NCI-H524 treated with DMSO at 0.1 percent for 48 hours (cell line): ENCODE measurements around the gene TMEM87A.
"Not testable (repeated sequence)": the region's sequence is repeated elsewhere in the genome, so short reads cannot be mapped to it uniquely, and the experiment has no call there.

Source experiments
- DNase-seq: peaks from one replicate; lab custom pipeline; 2025; lab: John Stamatoyannopoulos, UW

Gene TMEM87A

GRCh38 chr15:42272939-42273899 lies at the start of gene TMEM87A, which contains the start of gene GANC:
Gene TMEM87A, minus strand, starts transcription at chr15:42273433. Its CDS starts 35 bp downstream, at chr15:42273398.
Gene GANC, plus strand, starts transcription at chr15:42273201. Its CDS starts 1,281 bp downstream, at chr15:42274482.
- peak; percentile 92 for DNase-seq

DNA sequence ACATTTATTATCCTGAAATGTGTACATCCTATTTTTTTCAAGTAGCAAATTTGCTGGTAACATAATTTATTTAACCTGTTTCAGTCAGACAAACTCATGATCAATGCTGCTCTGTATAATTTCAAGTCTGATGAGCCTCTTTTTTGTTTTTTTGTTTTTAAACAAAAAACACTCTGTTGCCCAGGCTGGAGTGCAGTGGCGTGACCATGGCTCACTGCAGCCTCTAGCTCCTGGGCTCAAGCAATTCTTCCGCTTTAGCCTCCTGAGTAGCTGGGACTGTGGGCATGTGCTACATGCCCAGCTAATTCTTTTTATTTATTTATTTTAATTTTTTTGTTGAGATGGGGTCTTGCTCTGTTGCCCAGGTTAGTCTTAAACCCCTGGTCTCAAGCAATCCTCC lies 46.0 kb upstream of the TMEM87A start:
- DNase-seq, result no peak

- DNase-seq, result not testable (repeated sequence)
Measured at GRCh38 chr15:42316282-42316805, 43.1 kb upstream of the TMEM87A start.

DNA sequence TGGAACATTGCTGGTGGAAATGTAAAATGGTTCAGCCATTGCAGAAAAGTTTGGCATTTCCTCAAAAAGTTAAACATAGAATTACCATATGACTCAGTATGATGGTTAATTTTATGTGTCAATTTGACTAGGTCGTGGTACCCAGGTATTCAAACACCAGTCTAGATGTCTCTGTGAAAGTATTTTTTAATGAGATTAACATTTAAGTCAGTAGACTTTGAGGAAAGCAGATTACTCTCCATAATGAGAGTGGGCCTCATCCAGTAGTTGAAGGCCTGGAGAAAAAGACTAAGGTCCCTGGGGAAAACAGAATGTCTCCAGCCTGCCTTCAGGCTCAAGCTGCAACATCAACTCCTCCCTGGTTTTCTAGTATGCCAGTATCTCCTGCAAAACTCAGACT lies 42.3 kb upstream of the TMEM87A start:
- no peak for DNase-seq

GRCh38 chr15:42314818-42315217 lies 41.6 kb upstream of the TMEM87A start:
- DNase-seq, result no peak

GRCh38 chr15:42313463-42313862 lies 40.2 kb upstream of the TMEM87A start:
- DNase-seq, result no peak

DNA sequence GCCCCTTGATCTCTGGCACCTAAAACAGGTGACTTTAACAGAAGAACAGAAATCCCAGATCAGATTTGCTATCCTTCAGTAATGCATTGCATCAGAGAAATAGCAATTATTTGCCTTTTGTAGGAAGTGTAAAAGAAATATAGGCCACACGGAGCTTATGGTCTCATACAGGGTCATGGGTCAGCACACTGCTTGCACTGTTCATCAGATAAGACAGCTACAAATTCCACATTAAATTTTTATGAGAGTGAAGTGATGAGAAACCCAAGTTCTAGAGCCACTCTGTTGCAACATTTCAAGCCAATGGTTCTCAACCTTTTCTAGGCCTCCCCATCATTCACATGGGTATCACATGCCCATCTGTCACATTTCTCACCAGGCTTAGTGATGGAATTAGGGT lies 33.4 kb upstream of the TMEM87A start:
- no peak for DNase-seq

DNA sequence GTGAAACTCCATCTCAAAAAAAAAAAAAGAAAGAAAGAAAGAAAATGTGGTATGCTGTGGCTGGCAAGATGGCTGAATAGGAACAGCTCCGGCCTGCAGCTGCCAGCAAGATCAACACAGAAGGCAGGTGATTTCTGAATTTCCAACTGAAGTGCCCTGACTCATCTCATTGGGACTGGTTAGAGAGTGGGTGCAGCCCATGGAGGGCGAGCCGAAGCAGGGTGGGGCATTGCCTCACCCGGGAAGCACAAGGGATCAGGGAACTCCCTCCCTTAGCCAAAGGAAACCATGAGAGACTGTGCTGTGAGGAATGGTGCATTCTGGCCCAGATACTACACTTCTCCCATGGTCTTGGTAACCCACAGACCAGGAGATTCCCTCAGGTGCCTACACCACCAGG lies 27.8 kb upstream of the TMEM87A start:
- DNase-seq, result not testable (repeated sequence)

DNA sequence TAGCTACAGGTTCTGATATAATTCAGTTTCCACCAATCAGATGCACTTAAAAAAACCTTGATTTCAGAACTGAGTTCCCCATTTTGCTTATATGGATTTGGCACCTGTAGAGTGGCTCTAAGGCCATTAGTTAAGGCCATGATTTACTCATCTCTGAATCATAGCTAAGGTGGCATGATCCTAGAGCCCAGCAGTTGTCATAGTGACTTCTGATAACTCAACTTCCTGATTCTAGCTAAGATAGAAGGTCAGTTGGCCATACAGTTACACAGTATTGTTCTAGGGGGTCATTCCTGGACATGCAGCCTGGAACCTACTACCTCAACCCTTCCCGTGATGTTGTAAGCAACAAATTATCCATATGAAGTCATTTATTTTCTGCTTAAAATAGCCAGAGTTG lies 15.9 kb upstream of the TMEM87A start:
- no peak for DNase-seq

- no peak for DNase-seq
Measured at GRCh38 chr15:42287931-42288330, 14.7 kb upstream of the TMEM87A start.

DNA sequence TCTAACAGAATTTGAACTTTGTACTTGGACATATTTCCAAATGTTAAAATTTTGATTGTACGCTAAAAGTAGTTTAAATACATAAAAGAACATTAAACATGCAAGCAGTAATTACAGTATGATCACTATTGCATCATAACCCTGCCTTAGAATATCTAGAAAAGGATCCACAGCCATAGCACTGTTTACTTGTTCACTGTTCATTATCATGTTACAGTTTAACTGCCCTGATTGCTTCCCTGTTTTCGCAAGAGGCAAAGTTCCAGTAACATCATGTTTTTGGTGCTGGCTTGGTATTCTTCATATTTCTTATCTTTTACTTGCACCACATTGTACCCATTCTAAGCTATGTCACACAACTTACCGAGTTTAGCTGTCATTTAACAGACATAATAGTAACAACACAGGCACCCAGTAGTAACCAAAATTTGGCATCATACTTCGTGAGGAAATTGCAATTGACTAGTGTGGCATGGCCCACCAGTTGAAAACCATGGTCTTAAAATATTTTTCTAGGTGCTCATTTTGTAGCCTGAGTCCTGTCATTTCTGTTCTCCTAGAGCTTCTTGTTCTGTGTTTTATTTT lies 13.3 kb upstream of the TMEM87A start:
- no peak for DNase-seq

DNA sequence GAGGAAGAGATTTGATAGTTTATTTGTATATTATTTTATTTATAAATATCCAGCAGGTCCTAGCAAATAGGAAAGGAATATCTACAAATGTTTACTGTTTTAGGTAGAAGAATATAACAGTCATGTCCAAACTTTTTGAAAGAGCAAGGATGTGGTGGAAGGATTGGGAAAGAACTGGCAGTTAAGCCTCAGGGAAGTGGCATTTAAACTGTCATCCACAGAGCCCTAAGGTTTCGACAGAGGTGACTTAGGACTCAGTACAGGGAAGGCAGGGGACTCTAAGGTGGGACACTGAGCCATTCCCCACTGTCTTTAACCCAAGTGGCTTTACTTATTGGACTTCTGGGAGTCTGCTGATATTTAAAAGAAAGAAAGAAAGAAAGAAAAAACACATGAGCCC lies 11.8 kb upstream of the TMEM87A start:
- DNase-seq, result no peak

DNA sequence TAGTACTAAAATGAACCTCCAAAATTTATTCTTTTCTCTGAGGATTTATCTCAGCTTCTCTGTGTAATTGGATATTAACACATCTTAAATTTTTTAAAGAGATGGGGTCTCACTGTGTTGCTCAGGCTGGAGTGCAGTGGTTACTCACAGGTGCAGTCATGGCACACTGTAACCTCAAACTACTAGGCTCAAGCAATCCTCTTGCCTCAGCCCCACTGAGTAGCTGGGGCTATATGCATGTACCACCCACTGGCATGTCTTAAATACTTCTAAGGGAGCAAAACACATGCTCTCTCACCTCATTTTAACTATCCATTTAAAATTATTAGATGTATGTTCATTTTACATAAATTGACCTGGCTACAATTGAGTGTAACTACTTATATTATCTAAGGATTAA lies 11.3 kb upstream of the TMEM87A start:
- DNase-seq, result no peak

- DNase-seq, result no peak
Measured at GRCh38 chr15:42283671-42284070, 10.4 kb upstream of the TMEM87A start.

GRCh38 chr15:42282926-42283325 lies 9.7 kb upstream of the TMEM87A start:
- no peak for DNase-seq

DNA sequence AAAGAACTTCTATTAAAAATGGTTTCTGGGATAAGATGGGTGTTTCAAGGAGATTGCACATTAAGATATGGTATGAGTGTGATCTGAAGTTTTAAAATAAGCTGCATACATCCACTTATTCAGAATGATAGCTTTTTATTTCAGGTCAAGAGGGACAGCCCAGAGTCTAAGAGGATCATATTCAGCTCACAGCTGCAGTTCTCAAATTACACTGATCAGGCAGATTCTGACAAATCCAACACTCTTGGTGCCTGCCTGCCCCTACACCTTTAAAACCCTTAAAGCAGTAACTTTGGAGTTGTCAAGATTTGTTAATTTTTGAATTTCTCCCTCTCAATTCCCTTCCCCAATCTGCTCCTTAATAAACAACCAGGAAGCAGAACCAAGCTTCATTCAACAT lies 9.1 kb upstream of the TMEM87A start:
- DNase-seq, result no peak

GRCh38 chr15:42279234-42279723 lies 6.0 kb upstream of the TMEM87A start:
- DNase-seq, result no peak

DNA sequence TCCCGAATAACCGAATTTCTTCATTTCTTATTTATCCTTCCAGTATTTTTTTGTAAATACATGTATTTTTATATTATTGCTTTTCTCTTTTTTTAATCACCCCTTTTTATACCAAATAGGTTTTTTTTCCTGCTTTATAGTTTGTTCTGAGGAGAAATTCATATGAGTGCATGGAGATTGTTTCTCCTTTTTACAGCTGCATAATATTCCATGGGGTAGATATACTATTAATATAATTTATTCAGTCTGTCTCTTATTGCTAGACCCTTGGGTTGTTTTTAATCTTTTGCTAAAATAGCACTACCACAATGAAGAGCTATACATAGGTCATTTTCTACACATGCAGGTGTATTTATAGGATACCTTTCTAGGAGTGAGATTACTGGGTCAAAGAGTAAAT lies 3.5 kb upstream of the TMEM87A start:
- DNase-seq, result no peak

GRCh38 chr15:42275780-42276391 lies 2.7 kb upstream of the TMEM87A start:
- DNase-seq, result no peak

DNA sequence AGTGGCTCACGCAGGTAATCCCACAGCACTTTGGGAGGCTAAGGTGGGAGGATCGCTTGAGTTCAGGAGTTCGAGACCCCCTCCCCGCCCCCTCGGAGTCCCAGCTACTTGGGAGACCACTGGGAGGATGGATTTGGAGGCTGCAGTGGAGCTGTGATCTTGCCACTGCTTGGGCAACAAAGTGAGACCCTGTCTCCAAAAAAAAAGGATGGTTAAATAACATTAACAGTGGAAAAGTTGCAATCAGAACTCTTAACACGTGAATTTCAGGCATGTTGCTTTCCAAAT lies 1.4 kb upstream of the TMEM87A start:
- no peak for DNase-seq

DNA sequence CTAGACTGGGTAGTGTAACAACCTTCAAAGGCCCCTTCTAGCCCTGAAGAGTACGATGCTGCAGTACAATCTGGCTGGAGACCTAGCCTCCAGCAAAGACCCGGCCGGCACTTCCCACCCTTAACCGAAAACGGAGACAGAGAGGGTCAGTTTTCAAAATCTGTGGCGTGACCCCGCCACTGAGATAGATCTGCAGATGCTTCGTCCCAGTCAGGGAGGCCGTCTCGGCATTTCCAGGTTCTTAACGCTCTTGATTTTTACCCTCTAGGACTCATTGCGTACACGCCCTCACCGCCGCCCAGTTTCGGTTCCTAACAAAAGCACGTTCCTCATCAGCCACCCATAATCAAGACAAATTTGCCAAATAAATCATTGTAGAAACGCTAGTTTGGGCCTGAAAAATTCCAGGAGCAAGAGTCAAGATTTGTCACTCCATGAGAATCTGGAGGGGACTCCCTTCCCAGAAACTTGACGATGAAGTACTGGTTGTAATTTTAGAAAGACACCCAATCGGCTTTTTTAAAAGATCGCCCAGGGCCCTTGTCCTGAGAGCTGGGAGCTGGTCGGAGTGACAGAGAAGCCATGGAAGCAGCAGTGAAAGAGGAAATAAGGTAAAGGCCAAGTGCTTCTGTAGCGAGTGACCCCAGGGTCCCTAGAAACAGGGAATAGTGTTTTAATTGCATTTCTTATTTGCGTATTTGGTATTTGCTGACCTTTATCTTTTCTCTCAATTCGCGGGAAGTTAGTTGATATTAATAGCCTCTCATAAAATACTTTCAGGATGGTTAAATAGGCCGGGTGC lies 868 bp upstream of the TMEM87A start:
- DNase-seq, result no peak

GRCh38 chr15:42270996-42271395 lies 2.2 kb downstream of the TMEM87A start:
- DNase-seq, result no peak
